Parathyroid adenoma (tissue), 2 donors: ENCODE data around the gene BOLL.

Source experiments
- H2AFZ ChIP-seq: fragments of 300-600 bp; sonication (generic); one replicate; pipeline ENCODE4 v1.7.0; 2017; ENCODE audit warnings: antibody characterized with exemption, mild to moderate bottlenecking
- H3K27ac ChIP-seq: fragments of 300-600 bp; sonication (generic); one replicate; pipeline ENCODE4 v1.7.0; 2017
- H3K27me3 ChIP-seq: fragments of 300-600 bp; sonication (generic); one replicate; pipeline ENCODE4 v1.7.0; 2017; ENCODE audit warnings: low read length; ENCODE audit not compliant: control insufficient read depth, insufficient read depth
- H3K36me3 ChIP-seq: fragments of 300-600 bp; sonication (generic); one replicate; pipeline ENCODE4 v1.7.0; 2017; ENCODE audit warnings: low read length; ENCODE audit not compliant: control insufficient read depth, insufficient read depth
- H3K4me1 ChIP-seq: fragments of 300-600 bp; sonication (generic); one replicate; pipeline ENCODE4 v1.7.0; 2017; ENCODE audit warnings: control low read depth
- H3K4me2 ChIP-seq: fragments of 300-600 bp; sonication (generic); one replicate; pipeline ENCODE4 v1.7.0; 2017; ENCODE audit warnings: low read length
- H3K4me3 ChIP-seq: fragments of 300-600 bp; sonication (generic); one replicate; pipeline ENCODE4 v1.7.0; 2017; ENCODE audit warnings: low read depth, low read length
- H3K79me2 ChIP-seq: fragments of 300-600 bp; sonication (generic); one replicate; pipeline ENCODE4 v1.7.0; 2017; ENCODE audit warnings: control low read depth
- H3K9ac ChIP-seq: fragments of 300-600 bp; sonication (generic); one replicate; pipeline ENCODE4 v1.7.0; 2017; ENCODE audit warnings: mild to moderate bottlenecking
- H3K9me3 ChIP-seq: fragments of 300-600 bp; sonication (generic); one replicate; pipeline ENCODE4 v1.7.0; 2017; ENCODE audit warnings: low read length; ENCODE audit not compliant: control insufficient read depth
- TF ChIP-seq, protein P1 (sequence below): fragments of 300-600 bp; sonication (generic); IDR thresholded peaks from one replicate; pipeline ENCODE4 v1.7.0; 2017; ENCODE audit warnings: antibody characterized with exemption, mild to moderate bottlenecking
- donor health status: primary hyperparathyroidism.

Gene BOLL

GRCh38 chr2:197821550-197822289 lies 36.6 kb upstream of the BOLL start:
- no peaks in the 10 kb centered on the region for H3K9me3 ChIP-seq
- H3K27me3 ChIP-seq, result no peaks in the 10 kb centered on the region
- H2AFZ ChIP-seq, result no peak overlapping the region
- no peak overlapping the region for H3K4me2 ChIP-seq
- H3K4me1 ChIP-seq, result no peaks in the 10 kb centered on the region
- no peak overlapping the region for H3K9ac ChIP-seq
- H3K36me3 ChIP-seq, result no peaks in the 10 kb centered on the region
- H3K27ac ChIP-seq, result no peak overlapping the region
- TF ChIP-seq, protein P1, sequence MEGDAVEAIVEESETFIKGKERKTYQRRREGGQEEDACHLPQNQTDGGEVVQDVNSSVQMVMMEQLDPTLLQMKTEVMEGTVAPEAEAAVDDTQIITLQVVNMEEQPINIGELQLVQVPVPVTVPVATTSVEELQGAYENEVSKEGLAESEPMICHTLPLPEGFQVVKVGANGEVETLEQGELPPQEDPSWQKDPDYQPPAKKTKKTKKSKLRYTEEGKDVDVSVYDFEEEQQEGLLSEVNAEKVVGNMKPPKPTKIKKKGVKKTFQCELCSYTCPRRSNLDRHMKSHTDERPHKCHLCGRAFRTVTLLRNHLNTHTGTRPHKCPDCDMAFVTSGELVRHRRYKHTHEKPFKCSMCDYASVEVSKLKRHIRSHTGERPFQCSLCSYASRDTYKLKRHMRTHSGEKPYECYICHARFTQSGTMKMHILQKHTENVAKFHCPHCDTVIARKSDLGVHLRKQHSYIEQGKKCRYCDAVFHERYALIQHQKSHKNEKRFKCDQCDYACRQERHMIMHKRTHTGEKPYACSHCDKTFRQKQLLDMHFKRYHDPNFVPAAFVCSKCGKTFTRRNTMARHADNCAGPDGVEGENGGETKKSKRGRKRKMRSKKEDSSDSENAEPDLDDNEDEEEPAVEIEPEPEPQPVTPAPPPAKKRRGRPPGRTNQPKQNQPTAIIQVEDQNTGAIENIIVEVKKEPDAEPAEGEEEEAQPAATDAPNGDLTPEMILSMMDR, result no peak
- peaks cover 47% of the 10 kb centered on the region for H3K79me2 ChIP-seq
- H3K4me3 ChIP-seq, result no peak overlapping the region

DNA sequence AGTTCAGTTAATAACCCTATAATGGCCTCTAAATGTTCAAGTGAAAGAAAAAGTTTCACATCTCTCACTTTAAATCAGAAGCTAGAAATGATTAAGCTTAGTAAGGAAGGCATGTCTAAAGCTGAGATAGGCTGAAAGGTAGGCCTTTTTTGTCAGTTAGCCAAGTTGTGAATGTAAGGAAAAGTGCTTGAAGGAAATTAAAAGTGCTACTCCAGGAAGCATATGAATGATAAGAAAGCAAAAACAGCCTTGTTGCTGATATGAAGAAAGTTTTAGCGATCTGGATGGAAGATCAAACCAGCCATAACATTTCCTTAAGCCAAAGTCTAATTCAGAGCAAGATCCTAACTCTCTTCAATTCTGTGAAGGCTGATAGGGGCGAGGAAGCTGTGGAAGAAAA lies 29.4 kb upstream of the BOLL start:
- TF ChIP-seq, protein P1, result no peak
- no peak overlapping the region for H3K4me3 ChIP-seq

DNA sequence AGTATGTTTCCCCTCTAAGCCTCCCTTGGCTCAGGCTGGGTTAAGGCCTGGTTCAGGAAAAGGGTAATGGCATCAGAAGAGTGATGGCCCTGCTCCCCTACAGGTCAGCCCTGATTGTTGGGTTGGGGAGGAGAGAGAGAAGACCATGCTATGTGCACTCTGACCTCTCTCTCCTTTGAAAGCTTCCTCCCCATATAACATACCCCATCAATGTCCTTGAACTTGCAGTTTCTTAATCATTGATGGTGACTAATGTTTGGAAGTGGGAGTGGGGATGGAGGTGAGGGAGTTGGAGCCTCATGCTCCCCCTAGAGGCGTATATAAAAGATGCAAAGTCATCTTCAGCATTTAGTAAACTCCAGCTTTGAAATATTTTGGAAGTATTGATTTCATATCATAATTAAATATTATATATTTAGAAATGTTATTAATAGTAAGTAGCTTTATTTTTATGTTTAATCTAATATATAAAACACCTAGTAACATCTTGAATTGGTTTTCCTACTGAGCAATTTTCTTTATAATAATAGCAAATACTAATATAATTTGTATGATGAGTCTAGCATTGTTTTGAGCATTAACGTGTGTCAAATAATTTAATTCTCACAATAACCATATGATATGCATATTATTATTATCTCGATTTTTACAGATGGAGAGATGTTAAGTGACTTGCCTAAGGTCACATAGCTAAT lies 28.1 kb upstream of the BOLL start:
- H3K9ac ChIP-seq, result no peak overlapping the region
- peaks cover 37% of the 10 kb centered on the region for H3K79me2 ChIP-seq
- no peaks in the 10 kb centered on the region for H3K27me3 ChIP-seq
- H3K4me3 ChIP-seq, result no peak overlapping the region
- H2AFZ ChIP-seq, result no peak overlapping the region
- no peaks in the 10 kb centered on the region for H3K36me3 ChIP-seq
- peaks cover 7% of the 10 kb centered on the region for H3K4me1 ChIP-seq
- no peak overlapping the region for H3K4me2 ChIP-seq
- no peaks in the 10 kb centered on the region for H3K9me3 ChIP-seq
- H3K27ac ChIP-seq, result no peak overlapping the region
- TF ChIP-seq, protein P1, result peak; percentile 36

More for the DNA sequence above, 29.4 kb upstream of the BOLL start:
- Histone ChIP-seq H3K9me3 (no peaks in the 10 kb centered on the region), H3K9ac (no peak overlapping the region), H3K4me2 (no peak overlapping the region), H2AFZ (no peak overlapping the region), H3K79me2 (peaks cover 50% of the 10 kb centered on the region), H3K4me1 (peaks cover 7% of the 10 kb centered on the region), H3K36me3 (no peaks in the 10 kb centered on the region), H3K27ac (no peak overlapping the region), H3K27me3 (no peaks in the 10 kb centered on the region)

GRCh38 chr2:197810491-197810890 lies 25.4 kb upstream of the BOLL start:
- Histone ChIP-seq H3K4me3 (no peak overlapping the region), H3K9ac (no peak overlapping the region), H3K9me3 (no peaks in the 10 kb centered on the region), H3K27ac (no peak overlapping the region), H3K79me2 (peaks cover 18% of the 10 kb centered on the region), H3K27me3 (no peaks in the 10 kb centered on the region), H2AFZ (no peak overlapping the region), H3K36me3 (no peaks in the 10 kb centered on the region), H3K4me2 (no peak overlapping the region), H3K4me1 (peaks cover 7% of the 10 kb centered on the region)
- TF ChIP-seq, protein P1, result no peak
